T-cell (primary cell): Measurements from ENCODE around the gene MRC2. TPM values are rescaled to one million over a fixed set of nuclear protein-coding genes. Genes with fewer than 3 reads are reported as not detected.

Experiments used
- ATAC-seq, 4 experiments: fragments of 200-7000 bp in 3 of 4; fragments of 150-1000 bp in 1 of 4; cut with Tn5 transposase; replicated peaks in 1 of 4; 1 replicate in 3 of 4; 2 replicates in 1 of 4; pipeline ENCODE4 v1.10.0; 2021; ENCODE audit warnings: moderate library complexity in 3 of 4, mild to moderate bottlenecking in 2 of 4, moderate number of reproducible peaks in 1 of 4
- CTCF ChIA-PET, 2 donors: fragments of 300-600 bp; sonication (Branson Sonifier 250); formaldehyde crosslinking; loops; one replicate each; lab custom pipeline; 2022; ENCODE audit warnings: antibody characterized with exemption in 2 of 2; lab: Charles Lee
- POLR2A ChIA-PET, 2 donors: fragments of 300-600 bp; sonication (Branson Sonifier 250); formaldehyde crosslinking; loops; one replicate each; lab custom pipeline; 2022; ENCODE audit warnings: antibody characterized with exemption in 2 of 2; lab: Charles Lee
- DNase-seq, 35 experiments: peaks; one replicate each; pipeline versions ENCODE4 v3.0.0 to v3.0.0-alpha.2; 2013 to 2023
- H3K27ac ChIP-seq: one replicate; pipeline ENCODE4 v1.5.1; 2013; ENCODE audit warnings: low read length
- H3K27me3 ChIP-seq, 2 experiments: replicated peaks in 1 of 2; 1 replicate in 1 of 2; 2 replicates in 1 of 2; pipeline versions ENCODE4 v1.6.1 to v1.7.0; 2013; ENCODE audit warnings: low read length in 1 of 2, mixed read lengths in 1 of 2; ENCODE audit not compliant: control insufficient read depth in 2 of 2, insufficient read depth in 2 of 2; ENCODE audit errors: extremely low read depth in 1 of 2
- H3K36me3 ChIP-seq, 2 donors: 1 replicate in 1 of 2; 2 replicates in 1 of 2; pipeline versions ENCODE4 v1.6.1 to v1.7.0; 2013; ENCODE audit warnings: low read length in 1 of 2; ENCODE audit not compliant: control insufficient read depth in 2 of 2, insufficient read depth in 1 of 2; ENCODE audit errors: extremely low read depth in 1 of 2
- H3K4me1 ChIP-seq, 2 experiments: 1 replicate in 1 of 2; 2 replicates in 1 of 2; pipeline versions ENCODE4 v1.6.1 to v1.7.0; 2013; ENCODE audit warnings: low read length in 2 of 2, mixed read lengths in 1 of 2; ENCODE audit not compliant: insufficient read depth in 2 of 2, control insufficient read depth in 1 of 2; ENCODE audit errors: extremely low read depth in 1 of 2
- H3K4me3 ChIP-seq, 2 donors: 1 replicate in 1 of 2; 2 replicates in 1 of 2; pipeline versions ENCODE4 v1.5.1 to v1.7.0; 2013; ENCODE audit warnings: mild to moderate bottlenecking in 2 of 2, low read length in 1 of 2, moderate library complexity in 1 of 2; ENCODE audit not compliant: control insufficient read depth in 1 of 2; ENCODE audit errors: extremely low read depth in 1 of 2
- H3K9me3 ChIP-seq: 2 replicates; pipeline ENCODE4 v1.7.0; 2013
- H3K27ac Mint-ChIP-seq, 2 donors: one replicate each; pipeline ENCODE4 v1.8.0; 2020 to 2021; ENCODE audit warnings: mild to moderate bottlenecking in 2 of 2, mixed read lengths in 2 of 2
- H3K27me3 Mint-ChIP-seq, 2 donors: one replicate each; pipeline ENCODE4 v1.8.0; 2021 to 2022; ENCODE audit warnings: mixed read lengths in 2 of 2
- H3K36me3 Mint-ChIP-seq: one replicate; pipeline ENCODE4 v1.8.0; 2021; ENCODE audit warnings: mixed read lengths
- H3K4me1 Mint-ChIP-seq, 3 donors: one replicate each; pipeline ENCODE4 v1.8.0; 2020 to 2022; ENCODE audit warnings: mixed read lengths in 3 of 3, mild to moderate bottlenecking in 1 of 3
- H3K4me3 Mint-ChIP-seq, 3 donors: one replicate each; pipeline ENCODE4 v1.8.0; 2020 to 2022; ENCODE audit warnings: mild to moderate bottlenecking in 3 of 3, mixed read lengths in 3 of 3, moderate library complexity in 3 of 3
- H3K9me3 Mint-ChIP-seq, 3 donors: one replicate each; pipeline ENCODE4 v1.8.0; 2020 to 2022; ENCODE audit warnings: mixed read lengths in 3 of 3
- WGBS: methylation state at CpG from one replicate; pipeline ENCODE4 v1.1.5; 2013; ENCODE audit warnings: missing lambda C conversion rate; ENCODE audit not compliant: insufficient coverage; 5-methylcytosine and 5-hydroxymethylcytosine counted together
- total RNA-seq, 35 experiments: library from RNA in 6 of 35; stranded (reverse) in 6 of 35; fragments of 120-200 nt in 1 of 35; gene quantifications; one replicate each; pipeline versions ENCODE4 v1.2.1 to v1.2.4 and lab custom pipeline; 2013 to 2026

The MRC2 gene
- total RNA-seq, 5 donors from 2014 or later (not counting 1 experiment from before 2014, with no cell fraction given), result 4.0 to 7.6 (median 5.2) TPM

DNA sequence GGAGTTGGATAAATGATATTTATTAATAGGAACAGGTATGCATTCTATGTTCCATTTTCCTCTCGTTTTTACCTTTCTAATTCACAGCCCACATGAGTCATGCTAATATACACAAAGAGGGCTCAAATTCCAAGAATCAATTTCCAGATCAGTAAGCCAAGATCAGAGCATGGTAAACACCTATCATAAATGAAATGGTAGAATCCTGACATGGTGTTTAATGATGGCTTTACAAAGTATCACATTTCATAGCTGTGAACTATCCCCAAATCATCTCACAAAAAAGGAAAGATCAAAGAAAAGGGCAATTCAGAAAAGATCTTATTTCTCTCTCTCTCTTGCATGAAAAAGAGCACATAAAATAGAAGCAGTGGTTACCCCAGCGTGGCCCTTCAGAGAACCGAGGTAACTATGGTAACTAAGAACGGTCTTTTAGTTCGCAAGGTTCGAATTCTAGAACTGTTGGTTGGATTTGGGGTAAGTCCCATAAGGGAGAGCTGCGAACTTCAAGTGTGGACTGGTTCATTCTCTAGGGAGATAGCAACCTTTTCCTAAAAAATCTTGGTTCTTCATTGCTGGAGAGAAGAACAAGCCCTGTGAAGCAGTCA is 107.7 kb downstream of the MRC2 start:
- Mint-ChIP-seq H3K9me3 (no peaks in the 10 kb centered on the region), H3K4me3 (no peak overlapping the region), H3K36me3 (no peaks in the 10 kb centered on the region), H3K27me3 (no peaks in the 10 kb centered on the region), H3K27ac (no peak overlapping the region), H3K4me1 (no peaks in the 10 kb centered on the region)
- POLR2A ChIA-PET, result interaction anchor here in 1 of 2 donors (0.6 kb wide), 1 partner anchor 13 kb away, joined by 3 read pairs; no protein-coding TSS in a partner anchor
- no CpG with 5 or more reads among the region's 7 CpGs for WGBS
- DNase-seq, result no peak
- Histone ChIP-seq H3K27me3 (no peaks in the 10 kb centered on the region), H3K4me3 (no peak overlapping the region), H3K9me3 (no peaks in the 10 kb centered on the region), H3K4me1 (no peaks in the 10 kb centered on the region), H3K36me3 (no peaks in the 10 kb centered on the region), H3K27ac (no peak overlapping the region)
- ATAC-seq, result no peak
- CTCF ChIA-PET, result interaction anchor here in 1 of 2 donors (0.9 kb wide), 1 partner anchor 672 kb away, joined by 3 read pairs; no protein-coding TSS in a partner anchor

- no peak for ATAC-seq
Observed at GRCh38 chr17:62737513-62737912, 110.0 kb downstream of the MRC2 start.

GRCh38 chr17:62738281-62738680 is 110.8 kb downstream of the MRC2 start:
- no peak overlapping the region for H3K27ac Mint-ChIP-seq
- H3K4me3 Mint-ChIP-seq, result no peak overlapping the region
- ChIA-PET CTCF (interaction anchor here in 1 of 2 donors (0.5 kb wide), 1 partner anchor 316 kb away, joined by 3 read pairs; no protein-coding TSS in a partner anchor), POLR2A (no interaction called here)
- no peaks in the 10 kb centered on the region for H3K4me1 Mint-ChIP-seq
- no peaks in the 10 kb centered on the region for H3K9me3 Mint-ChIP-seq
- Histone ChIP-seq H3K36me3 (no peaks in the 10 kb centered on the region), H3K4me3 (no peak overlapping the region), H3K9me3 (no peaks in the 10 kb centered on the region), H3K27me3 (no peaks in the 10 kb centered on the region), H3K27ac (no peak overlapping the region), H3K4me1 (no peaks in the 10 kb centered on the region)
- H3K27me3 Mint-ChIP-seq, result peaks cover 0 to 4% of the 10 kb centered on the region in 2 donors
- no peaks in the 10 kb centered on the region for H3K36me3 Mint-ChIP-seq
- WGBS, result 94% methylated on average over 5 of the region's 9 CpGs
- ATAC-seq (no peak), DNase-seq (no peak)

More at GRCh38 chr17:62737513-62737912, 110.0 kb downstream of the MRC2 start:
- no peaks in the 10 kb centered on the region for H3K9me3 ChIP-seq
- H3K27ac ChIP-seq, result no peak overlapping the region
- H3K36me3 ChIP-seq, result no peaks in the 10 kb centered on the region
- no peak overlapping the region for H3K4me3 Mint-ChIP-seq
- no peaks in the 10 kb centered on the region for H3K4me1 Mint-ChIP-seq
- ChIA-PET POLR2A (no interaction called here), CTCF (no interaction called here)
- no peak for DNase-seq
- no peaks in the 10 kb centered on the region for H3K4me1 ChIP-seq
- H3K36me3 Mint-ChIP-seq, result no peaks in the 10 kb centered on the region
- no peaks in the 10 kb centered on the region for H3K27me3 ChIP-seq
- H3K27ac Mint-ChIP-seq, result no peak overlapping the region
- H3K27me3 Mint-ChIP-seq, result peaks cover 0 to under 1% of the 10 kb centered on the region in 2 donors
- no peak overlapping the region for H3K4me3 ChIP-seq
- no peaks in the 10 kb centered on the region for H3K9me3 Mint-ChIP-seq
- WGBS, result 80% methylated on average over 1 of the region's 8 CpGs

- no peak overlapping the region for H3K27ac ChIP-seq
- Mint-ChIP-seq H3K27ac (no peak overlapping the region), H3K4me1 (no peaks in the 10 kb centered on the region), H3K9me3 (no peaks in the 10 kb centered on the region), H3K36me3 (no peaks in the 10 kb centered on the region), H3K4me3 (no peak overlapping the region), H3K27me3 (peaks cover 0 to 7% of the 10 kb centered on the region in 2 donors)
- DNase-seq (no peak), ATAC-seq (no peak)
- WGBS, result 93% methylated on average over 7 of the region's 16 CpGs
- H3K9me3 ChIP-seq, result no peaks in the 10 kb centered on the region
- peaks cover 0 to 2% of the 10 kb centered on the region in 2 experiments for H3K27me3 ChIP-seq
- H3K4me3 ChIP-seq, result no peak overlapping the region
- CTCF ChIA-PET, result no interaction called here
- H3K4me1 ChIP-seq, result no peaks in the 10 kb centered on the region
- H3K36me3 ChIP-seq, result no peaks in the 10 kb centered on the region
- POLR2A ChIA-PET, result no interaction called here
Observed at GRCh38 chr17:62739645-62740388, 112.3 kb downstream of the MRC2 start.

GRCh38 chr17:62741290-62741689 is 113.8 kb downstream of the MRC2 start:
- ChIA-PET CTCF (no interaction called here), POLR2A (no interaction called here)
- no peak overlapping the region for H3K27ac ChIP-seq
- peaks cover 0 to 2% of the 10 kb centered on the region in 2 experiments for H3K27me3 ChIP-seq
- Mint-ChIP-seq H3K36me3 (no peaks in the 10 kb centered on the region), H3K4me3 (no peak overlapping the region), H3K27me3 (peaks cover 0 to 7% of the 10 kb centered on the region in 2 donors), H3K27ac (no peak overlapping the region), H3K4me1 (no peaks in the 10 kb centered on the region), H3K9me3 (no peaks in the 10 kb centered on the region)
- no CpG with 5 or more reads among the region's 4 CpGs for WGBS
- H3K4me1 ChIP-seq, result no peaks in the 10 kb centered on the region
- H3K4me3 ChIP-seq, result no peak overlapping the region
- no peaks in the 10 kb centered on the region for H3K36me3 ChIP-seq
- DNase-seq, result no peak
- ATAC-seq, result no peak
- H3K9me3 ChIP-seq, result no peaks in the 10 kb centered on the region
